Heart left ventricle (tissue), 16 donors: Measurements from ENCODE around the gene LYZL2. TPM values are rescaled to one million over a fixed set of nuclear protein-coding genes. Genes with fewer than 3 reads are reported as not detected.
"Not testable (repeated sequence)": the region's sequence is repeated elsewhere in the genome, so short reads cannot be mapped to it uniquely, and the experiment has no call there.

Experiments used
- ATAC-seq, 4 donors: fragments of 200-7000 bp; cut with Tn5 transposase; one replicate each; pipeline ENCODE4 v1.9.1; 2020 to 2022; ENCODE audit warnings: moderate library complexity in 4 of 4, mild to moderate bottlenecking in 3 of 4, moderate number of reproducible peaks in 1 of 4
- DNase-seq, 5 donors: peaks; one replicate each; pipeline ENCODE4 v3.0.0-alpha.2; 2020
- H3K27ac ChIP-seq, 12 donors: fragments of 200-600 bp; sonication (generic) in 4 of 12; one replicate each; pipeline versions ENCODE4 v1.5.0 to v1.8.0; 2016 to 2022; ENCODE audit warnings: mild to moderate bottlenecking in 2 of 12
- H3K27me3 ChIP-seq, 9 donors: fragments of 200-600 bp; sonication (generic) in 2 of 9; one replicate each; pipeline versions ENCODE4 v1.5.1 to v1.8.0; 2016 to 2022; ENCODE audit warnings: mild to moderate bottlenecking in 3 of 9
- H3K36me3 ChIP-seq, 9 donors: fragments of 200-600 bp; sonication (generic) in 2 of 9; one replicate each; pipeline versions ENCODE4 v1.5.0 to v1.8.0; 2018 to 2022; ENCODE audit warnings: mild to moderate bottlenecking in 2 of 9
- H3K4me1 ChIP-seq, 12 donors: fragments of 200-600 bp; sonication (generic) in 4 of 12; one replicate each; pipeline versions ENCODE4 v1.5.0 to v1.8.0; 2016 to 2022; ENCODE audit warnings: mild to moderate bottlenecking in 3 of 12
- H3K4me3 ChIP-seq, 12 donors: fragments of 200-600 bp; sonication (generic) in 4 of 12; one replicate each; pipeline versions ENCODE4 v1.5.0 to v1.8.0; 2017 to 2022; ENCODE audit warnings: mild to moderate bottlenecking in 9 of 12, moderate library complexity in 4 of 12
- H3K9me3 ChIP-seq, 12 donors: fragments of 200-600 bp; sonication (generic) in 4 of 12; one replicate each; pipeline versions ENCODE4 v1.5.0 to v1.8.0; 2016 to 2022; ENCODE audit warnings: mild to moderate bottlenecking in 1 of 12
- POLR2A ChIP-seq, 2 donors: fragments of 450-650 bp; IDR thresholded peaks; one replicate each; pipeline ENCODE4 v1.6.1; 2017; ENCODE audit warnings: antibody characterized with exemption in 2 of 2, mild to moderate bottlenecking in 2 of 2, moderate library complexity in 2 of 2
- WGBS, 4 donors: extraction: QIAGEN DNeasy Blood & Tissue Kit in 2 of 4; methylation state at CpG; one replicate each; pipeline versions ENCODE4 v1.1.5 to v1.1.7; 2013 to 2018; 5-methylcytosine and 5-hydroxymethylcytosine counted together
- intact Hi-C, 10 donors: fragments of 100-400 bp; cut with DNase I; formaldehyde crosslinking; loops; one replicate each; pipeline versions ENCODE4 v1.11.1 to v1.14.2; 2022
- polyA plus RNA-seq, 2 donors: library from polyadenylated mRNA; stranded (reverse); fragments of 200-250 nt; gene quantifications; one replicate each; pipeline ENCODE4 v1.2.3, GENCODE V29; 2013
- total RNA-seq, 9 donors: library from RNA; depleted of rRNA in 2 of 9; stranded (reverse); fragments of >200 nt in 2 of 9; fragmentation: NEBNext Ultra II Directional in 3 of 9; extraction: Animal tissue kit (Norgen Biotek cat#: 25700) in 3 of 9; gene quantifications; one replicate each; pipeline versions ENCODE4 v1.1.0 to v1.2.4, GENCODE V29; 2016 to 2023
- TF ChIP-seq, protein P1 (sequence below), 12 donors: fragments of 200-600 bp; sonication (generic) in 4 of 12; IDR thresholded peaks; one replicate each; pipeline versions ENCODE4 v1.5.0 to v1.8.0; 2018 to 2022; ENCODE audit warnings: antibody characterized with exemption in 12 of 12, mild to moderate bottlenecking in 5 of 12
- donor health status: ischemic (EF 13 %, LVEDD 7.1; RV severe dilation, severe dysfunction).
- donor health status: healthy with polysubstance abuse.
- donor health status: DM: no; HTN: yes; CAD: no.
- donor health status: DM: no; HTN: no; CAD: no.
- donor health status: ischemic (EF 25% LVEDD 6.9; RV normal size, moderate dysfunction).
- donor health status: ischemic (EF 25% LVEDD 5.7; RV mildly dilated, moderate dysfunction).
- donor health status: healthy.
- donor health status: DM: yes; HTN: yes; CAD: no.
- donor health status: ischemic (EF 35%, LVEDD 5.7; RV mildly dilated, moderate dysfunction).
- donor health status: nonischemic (EF 11% LVEDD 7.7; RV severe dilation, severe dysfunction).
- donor health status: DM: yes; HTN: yes; CAD: no.
- donor health status: PGD.
- donor health status: ischemic (EF 29% LVEDD 5.4; RV normal size, mild dysfunction).
- donor health status: nonischemic (EF 23%, LVEDD 6.1; RV moderate dilation, normal function).

Gene LYZL2
- total and polyA plus RNA-seq, 11 donors: not detected

DNA sequence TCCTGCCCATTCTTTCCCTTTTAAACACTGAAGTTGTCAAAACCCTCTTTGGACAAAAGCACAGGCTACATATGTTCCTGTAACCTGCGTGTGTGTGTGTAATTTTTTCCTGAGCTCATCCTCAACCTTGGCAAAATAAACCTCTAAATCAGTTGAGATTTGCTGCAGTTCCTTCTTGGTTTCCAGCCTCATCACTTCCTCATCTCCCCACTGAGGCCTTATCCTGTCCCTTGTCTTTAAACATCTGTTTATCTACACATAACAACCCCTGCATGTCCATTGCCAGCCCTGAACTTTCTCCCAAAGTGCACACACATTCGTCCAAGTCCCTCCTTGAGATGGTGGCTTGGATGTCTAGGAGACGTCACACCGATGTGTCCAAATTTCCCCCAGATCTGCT is 35.5 kb downstream of the LYZL2 start:
- Histone ChIP-seq H3K9me3 (no peaks in the 10 kb centered on the region), H3K4me1 (peaks cover 0 to 7% (median 0%) of the 10 kb centered on the region in 12 donors), H3K27me3 (peaks cover 0 to 8% (median 0%) of the 10 kb centered on the region in 9 donors), H3K4me3 (no peak overlapping the region), H3K27ac (no peak overlapping the region), H3K36me3 (no peaks in the 10 kb centered on the region)
- intact Hi-C loops: loop anchor here in 6 of 10 donors (5.0 to 10.0 kb wide), 5 partner anchors 62 to 607 kb away; no protein-coding TSS in a partner anchor
- no peak for DNase-seq
- ATAC-seq: no peak
- TF ChIP-seq POLR2A (IDR thresholded peaks at IDR 0.05): no peak
- TF ChIP-seq, protein P1, sequence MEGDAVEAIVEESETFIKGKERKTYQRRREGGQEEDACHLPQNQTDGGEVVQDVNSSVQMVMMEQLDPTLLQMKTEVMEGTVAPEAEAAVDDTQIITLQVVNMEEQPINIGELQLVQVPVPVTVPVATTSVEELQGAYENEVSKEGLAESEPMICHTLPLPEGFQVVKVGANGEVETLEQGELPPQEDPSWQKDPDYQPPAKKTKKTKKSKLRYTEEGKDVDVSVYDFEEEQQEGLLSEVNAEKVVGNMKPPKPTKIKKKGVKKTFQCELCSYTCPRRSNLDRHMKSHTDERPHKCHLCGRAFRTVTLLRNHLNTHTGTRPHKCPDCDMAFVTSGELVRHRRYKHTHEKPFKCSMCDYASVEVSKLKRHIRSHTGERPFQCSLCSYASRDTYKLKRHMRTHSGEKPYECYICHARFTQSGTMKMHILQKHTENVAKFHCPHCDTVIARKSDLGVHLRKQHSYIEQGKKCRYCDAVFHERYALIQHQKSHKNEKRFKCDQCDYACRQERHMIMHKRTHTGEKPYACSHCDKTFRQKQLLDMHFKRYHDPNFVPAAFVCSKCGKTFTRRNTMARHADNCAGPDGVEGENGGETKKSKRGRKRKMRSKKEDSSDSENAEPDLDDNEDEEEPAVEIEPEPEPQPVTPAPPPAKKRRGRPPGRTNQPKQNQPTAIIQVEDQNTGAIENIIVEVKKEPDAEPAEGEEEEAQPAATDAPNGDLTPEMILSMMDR (IDR thresholded peaks at IDR 0.05): no peak
- 65 to 82% (median 71%) methylated on average over 4 of the region's 4 CpGs for WGBS, 4 donors

DNA sequence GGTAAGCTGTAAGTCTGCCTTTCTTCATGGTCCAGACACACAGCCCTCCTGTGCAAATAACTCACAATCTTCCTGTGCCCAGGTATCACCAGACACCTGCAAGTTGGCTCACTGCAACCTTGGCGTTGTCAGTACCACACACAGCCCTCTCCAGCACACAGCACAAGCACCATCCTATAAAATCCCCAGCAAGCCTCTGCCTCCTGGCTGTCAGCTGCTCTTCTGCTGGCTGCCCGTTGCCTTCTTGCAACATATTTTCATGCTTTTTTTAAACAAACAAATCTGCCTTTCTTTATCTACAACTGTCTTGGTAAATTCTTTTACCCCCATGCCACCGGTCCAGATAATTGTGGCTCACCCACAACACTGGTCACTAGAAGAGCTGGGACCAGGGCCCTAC is 36.8 kb downstream of the LYZL2 start:
- H3K4me3 ChIP-seq, DNase-seq, H3K9me3 ChIP-seq, ATAC-seq, H3K27me3 ChIP-seq, H3K36me3 ChIP-seq, H3K27ac ChIP-seq: not testable (repeated sequence)
- peaks cover 0 to 11% (median 0%) of the 10 kb centered on the region in 12 donors for H3K4me1 ChIP-seq
- intact Hi-C loops: loop anchor here in 6 of 10 donors (5.0 to 10.0 kb wide), 5 partner anchors 60 to 605 kb away; no protein-coding TSS in a partner anchor
- WGBS, 4 donors: 52 to 73% (median 58%) methylated on average over 3 of the region's 3 CpGs

DNA sequence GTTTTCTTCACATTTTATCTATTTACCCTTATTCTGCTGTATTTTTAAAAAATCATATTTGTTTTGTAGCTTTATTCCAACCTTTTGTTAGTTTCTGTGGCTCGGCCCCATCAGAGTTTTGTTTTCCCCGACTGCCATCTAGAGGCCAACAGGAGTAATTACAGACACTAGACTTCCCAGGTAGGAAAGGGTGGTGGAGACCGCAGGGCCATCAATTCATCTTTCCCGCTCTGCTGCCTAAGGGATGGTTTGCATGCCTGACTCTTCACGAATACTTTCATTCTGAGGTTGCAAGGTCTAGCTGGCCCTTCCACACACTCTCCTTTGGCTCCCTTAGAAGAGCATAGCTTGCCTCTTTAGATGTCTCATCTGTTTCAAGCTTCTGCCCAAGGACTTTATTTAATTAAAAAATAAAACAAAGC is 38.3 kb downstream of the LYZL2 start:
- intact Hi-C loops: loop anchor here (1.0 to 10.0 kb wide), 10 partner anchors 56 to 604 kb away; no protein-coding TSS in a partner anchor
- H3K9me3 ChIP-seq: no peaks in the 10 kb centered on the region
- H3K27ac ChIP-seq: no peak overlapping the region
- peaks cover 0 to 26% (median 0%) of the 10 kb centered on the region in 12 donors for H3K4me1 ChIP-seq
- ATAC-seq: peak in 2 of 4 donors; percentile 66 to 70
- H3K36me3 ChIP-seq: no peaks in the 10 kb centered on the region
- peaks cover 0 to 8% (median 0%) of the 10 kb centered on the region in 9 donors for H3K27me3 ChIP-seq
- no peak for TF ChIP-seq POLR2A (IDR thresholded peaks at IDR 0.05)
- TF ChIP-seq, protein P1 (IDR thresholded peaks at IDR 0.05): peak; percentile 70 to 94 (median 79)
- H3K4me3 ChIP-seq: no peak overlapping the region
- DNase-seq: peak in 2 of 5 donors; percentile 21 to 30
- 2 to 7% (median 2%) methylated on average over 5 of the region's 5 CpGs for WGBS, 4 donors

DNA sequence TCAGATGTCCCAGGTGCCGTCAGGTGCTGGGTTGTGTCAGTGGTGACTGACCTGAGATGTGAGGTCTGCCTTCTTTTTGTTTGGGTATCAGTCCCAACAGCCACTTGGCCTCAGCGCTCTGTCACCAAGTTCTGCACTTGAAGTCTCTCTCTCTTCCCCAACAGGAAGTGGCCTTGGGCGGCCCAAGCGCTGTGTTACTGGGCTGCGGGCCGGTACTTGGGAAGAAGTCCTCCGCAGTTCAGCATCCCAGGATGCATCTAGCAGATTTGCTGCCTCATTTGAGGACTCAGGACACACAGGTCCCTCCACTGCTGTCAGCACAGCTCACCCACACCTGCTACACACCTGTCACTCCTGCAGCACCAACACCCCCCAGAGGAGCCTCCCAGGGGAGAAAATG is 40.1 kb downstream of the LYZL2 start:
- intact Hi-C loops: loop anchor here in 3 of 10 donors (5.0 to 10.0 kb wide), 4 partner anchors 55 to 595 kb away; no protein-coding TSS in a partner anchor
- H3K36me3 ChIP-seq: no peaks in the 10 kb centered on the region
- H3K4me3 ChIP-seq: no peak overlapping the region
- no peak overlapping the region for H3K27ac ChIP-seq
- WGBS, 4 donors: 60 to 72% (median 66%) methylated on average over 7 of the region's 7 CpGs
- peaks cover 0 to 31% (median under 1%) of the 10 kb centered on the region in 12 donors for H3K4me1 ChIP-seq
- peaks cover 0 to 8% (median 0%) of the 10 kb centered on the region in 9 donors for H3K27me3 ChIP-seq
- H3K9me3 ChIP-seq: no peaks in the 10 kb centered on the region
- DNase-seq: peak in 3 of 5 donors; percentile 34 to 71 (median 41)
- peak in 3 of 4 donors; percentile 20 to 38 (median 30) for ATAC-seq
- TF ChIP-seq, protein P1 (IDR thresholded peaks at IDR 0.05): no peak
- TF ChIP-seq POLR2A (IDR thresholded peaks at IDR 0.05): no peak
